ENCODE results near the gene MYCBP2.
A peak's percentile ranks its signal among the peaks of the same experiment; 100 is the strongest.
"Not testable (repeated sequence)": the region's sequence is repeated elsewhere in the genome, so short reads cannot be mapped to it uniquely, and the experiment has no call there.

Gene MYCBP2, protein sequence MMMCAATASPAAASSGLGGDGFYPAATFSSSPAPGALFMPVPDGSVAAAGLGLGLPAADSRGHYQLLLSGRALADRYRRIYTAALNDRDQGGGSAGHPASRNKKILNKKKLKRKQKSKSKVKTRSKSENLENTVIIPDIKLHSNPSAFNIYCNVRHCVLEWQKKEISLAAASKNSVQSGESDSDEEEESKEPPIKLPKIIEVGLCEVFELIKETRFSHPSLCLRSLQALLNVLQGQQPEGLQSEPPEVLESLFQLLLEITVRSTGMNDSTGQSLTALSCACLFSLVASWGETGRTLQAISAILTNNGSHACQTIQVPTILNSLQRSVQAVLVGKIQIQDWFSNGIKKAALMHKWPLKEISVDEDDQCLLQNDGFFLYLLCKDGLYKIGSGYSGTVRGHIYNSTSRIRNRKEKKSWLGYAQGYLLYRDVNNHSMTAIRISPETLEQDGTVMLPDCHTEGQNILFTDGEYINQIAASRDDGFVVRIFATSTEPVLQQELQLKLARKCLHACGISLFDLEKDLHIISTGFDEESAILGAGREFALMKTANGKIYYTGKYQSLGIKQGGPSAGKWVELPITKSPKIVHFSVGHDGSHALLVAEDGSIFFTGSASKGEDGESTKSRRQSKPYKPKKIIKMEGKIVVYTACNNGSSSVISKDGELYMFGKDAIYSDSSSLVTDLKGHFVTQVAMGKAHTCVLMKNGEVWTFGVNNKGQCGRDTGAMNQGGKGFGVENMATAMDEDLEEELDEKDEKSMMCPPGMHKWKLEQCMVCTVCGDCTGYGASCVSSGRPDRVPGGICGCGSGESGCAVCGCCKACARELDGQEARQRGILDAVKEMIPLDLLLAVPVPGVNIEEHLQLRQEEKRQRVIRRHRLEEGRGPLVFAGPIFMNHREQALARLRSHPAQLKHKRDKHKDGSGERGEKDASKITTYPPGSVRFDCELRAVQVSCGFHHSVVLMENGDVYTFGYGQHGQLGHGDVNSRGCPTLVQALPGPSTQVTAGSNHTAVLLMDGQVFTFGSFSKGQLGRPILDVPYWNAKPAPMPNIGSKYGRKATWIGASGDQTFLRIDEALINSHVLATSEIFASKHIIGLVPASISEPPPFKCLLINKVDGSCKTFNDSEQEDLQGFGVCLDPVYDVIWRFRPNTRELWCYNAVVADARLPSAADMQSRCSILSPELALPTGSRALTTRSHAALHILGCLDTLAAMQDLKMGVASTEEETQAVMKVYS (N-terminal part only)

DNA sequence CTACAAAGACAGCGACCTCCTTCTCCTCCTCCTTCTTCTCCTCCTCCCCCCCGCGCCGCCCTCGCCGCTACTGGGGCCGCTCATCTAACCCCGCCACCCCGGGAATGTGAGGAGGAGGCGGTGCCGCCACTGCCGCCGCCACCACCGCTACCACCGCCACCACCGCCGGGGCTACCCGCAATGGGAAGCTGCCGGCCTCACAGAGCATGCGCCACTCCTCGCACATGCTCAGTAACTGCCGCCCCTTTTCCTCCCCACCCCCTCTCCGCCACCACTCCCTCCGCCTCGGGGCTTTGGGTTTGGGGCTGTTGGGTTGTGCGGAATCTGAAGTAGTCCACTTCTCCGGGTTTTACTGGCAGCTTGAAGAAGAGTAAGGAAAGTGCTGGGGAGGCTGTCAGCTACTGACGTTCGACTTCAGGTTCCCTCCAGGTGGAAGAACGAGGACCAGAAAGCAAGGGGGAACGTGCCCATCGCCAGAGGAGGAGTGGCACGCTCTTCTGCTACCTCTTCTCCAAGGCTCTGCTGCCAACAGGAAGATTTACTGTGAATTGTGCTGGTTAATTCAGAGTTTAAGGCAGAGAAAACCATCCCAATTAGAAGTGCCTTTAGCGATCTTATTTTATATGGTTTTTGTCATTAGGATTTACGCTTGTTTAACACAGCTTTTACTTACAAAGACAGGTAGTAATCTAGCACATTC lies at the start of gene MYCBP2:
Gene MYCBP2, minus strand, starts transcription at position 190 of the 700 bp plus-strand sequence. CDS start 319 bp downstream, outside the sequence.
- DNase-seq: peak; percentile 98

DNA sequence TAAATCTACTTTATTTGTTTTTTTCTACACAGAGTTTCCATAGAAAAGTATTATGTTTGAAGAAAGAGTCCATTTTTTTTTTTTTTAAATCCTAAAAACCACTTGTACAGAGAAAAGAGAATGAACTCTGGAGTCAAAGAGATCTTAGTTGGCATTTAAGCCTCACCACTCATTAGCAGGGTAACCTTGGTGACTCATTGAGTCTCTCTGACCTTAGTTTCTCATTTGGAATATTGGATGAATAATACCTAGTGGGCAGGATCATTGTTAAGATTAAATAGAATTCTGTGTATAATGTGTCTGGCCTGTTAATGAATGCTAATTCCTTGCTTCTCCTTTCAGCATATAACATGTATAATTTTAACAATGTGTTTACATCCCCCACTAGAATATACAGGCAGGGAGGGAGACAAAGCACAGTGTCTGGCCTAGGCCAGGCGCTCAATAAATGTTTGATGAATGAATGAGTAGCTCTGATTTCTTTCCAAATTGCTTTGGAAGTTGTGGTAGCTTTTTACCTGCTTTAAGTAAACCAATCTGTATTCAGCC lies 48.7 kb upstream of the MYCBP2 start:
- no peak for DNase-seq

DNA sequence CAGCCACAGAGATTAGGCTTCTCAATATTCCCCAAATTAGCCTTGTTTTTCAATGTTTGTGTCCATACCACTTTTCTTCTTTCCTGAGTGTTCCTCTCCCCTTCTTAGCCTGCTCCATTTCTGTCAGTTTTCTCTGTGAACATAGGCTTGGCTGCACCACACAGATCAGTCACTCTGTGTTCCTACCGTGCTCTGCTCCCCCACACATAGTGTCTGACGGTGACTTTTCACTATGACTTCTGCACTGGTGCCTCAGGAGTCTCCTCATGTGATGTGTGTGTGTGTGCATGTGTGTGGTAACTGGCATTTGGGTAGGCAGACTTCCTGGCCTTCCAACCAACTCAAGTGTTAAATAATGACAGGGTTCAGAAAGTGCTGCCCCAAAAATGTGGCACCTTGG lies 47.9 kb upstream of the MYCBP2 start:
- DNase-seq: no peak

DNA sequence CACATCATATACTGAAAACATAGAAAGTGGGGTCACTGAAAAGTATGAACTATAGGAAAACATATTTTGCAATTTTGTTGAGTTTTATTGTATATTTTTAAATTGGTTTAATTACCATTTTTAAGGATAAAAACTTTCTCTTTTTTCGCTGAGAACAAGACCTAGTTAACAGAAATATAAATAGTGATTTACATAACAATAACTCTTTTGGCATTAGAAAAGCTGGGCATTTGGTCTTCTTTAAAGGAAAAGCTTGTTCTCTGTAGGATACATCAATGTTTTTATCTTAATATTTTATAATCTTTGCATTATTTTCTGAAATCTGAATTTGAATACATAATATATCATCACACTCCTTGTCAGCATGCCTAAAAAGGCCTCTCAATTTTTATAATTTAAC lies 47.4 kb upstream of the MYCBP2 start:
- no peak for DNase-seq

DNA sequence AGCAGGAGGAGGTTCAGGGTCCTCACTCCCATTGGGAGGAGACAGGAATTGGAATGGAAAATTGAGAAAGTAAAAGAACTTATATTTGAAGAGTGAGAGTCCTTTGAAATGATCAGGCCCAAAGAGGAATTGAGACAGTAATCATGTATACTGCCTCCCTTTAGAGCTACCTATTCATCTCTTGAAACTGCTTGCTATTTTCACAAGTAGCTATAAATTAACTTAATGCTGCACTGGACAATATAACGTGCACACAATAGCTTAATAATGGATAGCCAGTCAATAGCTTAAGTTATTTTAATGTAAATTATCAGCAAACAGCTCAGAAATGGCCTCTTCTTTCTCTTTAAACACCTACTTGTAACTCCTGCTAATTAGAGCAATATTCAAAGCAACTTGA lies 46.6 kb upstream of the MYCBP2 start:
- DNase-seq: no peak

DNA sequence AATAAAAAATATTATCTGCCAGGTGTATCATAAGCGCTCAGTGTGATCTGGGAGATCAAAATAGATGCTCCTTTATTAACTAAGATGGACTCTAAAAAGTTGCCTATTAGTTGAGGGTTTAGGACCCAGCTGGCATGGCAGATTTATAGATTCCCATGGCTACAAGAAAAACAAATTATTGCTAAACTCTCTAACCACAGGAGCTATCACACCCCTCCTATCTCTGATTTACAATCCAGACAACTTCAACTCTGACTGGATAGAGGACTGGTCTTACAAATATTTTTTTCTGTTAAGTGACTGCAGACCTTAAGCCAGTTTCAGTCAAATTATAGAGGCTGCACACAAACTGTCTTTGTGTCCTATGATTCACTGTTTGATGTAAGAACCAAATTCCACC lies 45.4 kb upstream of the MYCBP2 start:
- no peak for DNase-seq

DNA sequence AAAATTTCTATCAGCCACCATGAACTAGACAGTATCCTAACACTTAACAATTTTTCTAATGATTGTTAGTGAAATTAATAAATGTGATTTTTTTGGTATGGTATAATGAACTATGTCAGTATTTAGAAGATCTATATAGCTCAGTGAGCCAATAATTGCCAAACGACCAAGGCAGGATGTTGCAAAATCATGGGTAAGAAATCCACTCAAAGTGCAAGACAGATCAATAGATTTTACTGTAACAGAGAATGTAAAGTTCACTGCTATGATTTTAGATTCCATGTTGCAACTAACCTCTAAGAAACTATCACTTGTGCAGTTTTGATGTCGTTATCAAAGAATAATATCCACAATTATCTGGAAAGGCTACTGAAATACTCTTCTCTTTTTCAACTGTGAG lies 44.0 kb upstream of the MYCBP2 start:
- no peak for DNase-seq

DNA sequence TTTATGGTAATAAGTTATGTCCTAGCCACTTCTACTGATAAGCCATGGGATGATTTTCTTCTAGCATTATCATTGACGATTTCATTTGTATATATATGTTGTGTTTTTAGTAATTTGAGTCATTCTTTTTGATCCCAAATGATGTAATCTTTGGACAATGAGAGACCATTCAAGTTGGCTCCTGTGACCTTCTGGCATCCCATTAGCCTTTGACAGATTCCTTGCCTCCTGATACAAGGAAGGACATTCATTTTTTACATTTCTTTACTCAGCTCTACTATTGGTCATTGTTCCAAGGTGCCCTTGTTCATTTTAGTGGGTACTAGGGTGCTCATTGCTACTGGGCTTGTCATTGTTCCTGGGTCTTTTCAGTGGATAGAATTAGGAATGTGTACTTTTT lies 35.3 kb upstream of the MYCBP2 start:
- DNase-seq: no peak

DNA sequence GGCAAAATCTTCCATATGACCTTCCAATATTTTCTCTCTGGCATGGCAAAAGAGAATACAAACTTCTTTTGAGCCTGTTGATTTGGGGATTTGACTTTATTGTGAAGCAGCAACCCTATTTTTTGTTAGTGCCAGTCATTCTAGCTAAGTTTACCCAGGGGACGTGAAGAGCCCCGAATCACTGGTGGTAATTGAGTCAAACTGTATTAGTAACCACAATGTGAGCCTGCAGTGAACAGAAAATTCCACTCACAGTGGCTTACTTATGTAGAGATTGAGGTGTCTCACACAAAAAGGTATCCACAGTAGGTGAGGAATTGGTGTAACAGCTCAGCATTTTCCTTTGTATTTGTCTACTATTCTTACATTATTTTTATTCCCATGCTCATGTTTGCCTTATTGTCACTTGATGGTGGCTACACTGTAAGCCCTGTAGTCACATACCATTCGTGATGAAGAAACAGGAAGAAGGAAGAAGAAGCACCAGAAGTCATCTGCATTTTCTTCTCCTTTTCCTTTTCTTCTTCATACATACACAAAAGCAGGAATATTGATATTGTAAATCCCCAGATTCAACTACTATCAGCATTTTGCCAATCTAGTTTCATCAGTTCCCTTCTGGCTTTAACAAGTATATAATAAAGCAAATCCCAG lies 33.3 kb upstream of the MYCBP2 start:
- DNase-seq: no peak

DNA sequence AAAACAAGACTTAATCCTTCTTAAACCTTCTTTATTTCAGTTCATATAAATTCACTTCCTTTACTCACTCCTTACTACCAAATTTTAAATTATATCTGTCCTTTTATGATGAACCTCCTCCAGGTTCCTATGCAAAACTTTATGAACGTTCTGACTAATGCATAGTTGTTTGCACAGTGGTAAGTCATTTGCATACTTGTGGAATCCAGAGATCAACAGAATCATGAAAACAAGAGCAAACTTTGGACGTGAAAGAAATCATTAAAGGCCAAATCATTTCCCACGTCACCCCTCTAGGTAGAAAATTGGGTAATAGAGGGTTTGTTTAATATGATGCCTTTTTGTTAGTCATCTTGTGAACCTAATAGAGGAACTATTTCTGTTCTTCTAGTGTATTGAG lies 32.3 kb upstream of the MYCBP2 start:
- no peak for DNase-seq

DNA sequence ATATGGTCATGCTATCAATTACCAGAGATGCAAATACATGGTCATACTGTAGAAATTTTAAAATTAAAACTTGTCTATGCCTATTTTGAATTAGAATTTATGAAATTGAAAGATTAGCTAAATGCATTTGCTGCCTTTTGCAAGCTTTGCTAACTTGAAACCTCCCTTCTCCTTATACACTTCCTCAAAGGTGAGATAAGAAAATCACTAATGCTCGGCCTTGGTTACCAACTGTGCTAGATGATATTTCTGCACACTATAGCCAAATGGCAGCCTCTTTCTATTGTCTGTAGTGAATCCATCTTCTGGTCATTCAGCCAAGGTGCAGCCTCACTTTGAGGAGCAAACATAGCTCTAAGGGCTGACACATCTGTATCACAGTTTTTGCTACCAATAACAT lies 31.1 kb upstream of the MYCBP2 start:
- DNase-seq: no peak

DNA sequence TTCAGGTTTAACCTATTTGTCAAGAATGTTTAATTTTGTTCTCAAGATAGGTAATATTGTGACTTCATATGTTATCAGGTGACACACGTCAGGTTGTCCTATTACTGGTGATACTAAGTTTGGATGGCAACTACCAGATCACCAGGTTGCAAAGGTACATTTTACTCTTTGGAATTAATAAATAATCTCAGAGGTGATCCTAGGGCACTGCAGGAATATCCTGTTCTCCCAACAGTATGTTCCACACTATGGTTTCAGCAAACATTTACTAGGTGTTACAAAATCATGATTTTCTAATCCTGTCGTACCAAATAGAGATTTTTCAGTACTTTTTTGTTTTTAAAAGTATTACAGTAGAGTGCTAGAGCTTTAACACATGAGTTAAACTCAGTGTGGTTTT lies 29.3 kb upstream of the MYCBP2 start:
- no peak for DNase-seq

DNA sequence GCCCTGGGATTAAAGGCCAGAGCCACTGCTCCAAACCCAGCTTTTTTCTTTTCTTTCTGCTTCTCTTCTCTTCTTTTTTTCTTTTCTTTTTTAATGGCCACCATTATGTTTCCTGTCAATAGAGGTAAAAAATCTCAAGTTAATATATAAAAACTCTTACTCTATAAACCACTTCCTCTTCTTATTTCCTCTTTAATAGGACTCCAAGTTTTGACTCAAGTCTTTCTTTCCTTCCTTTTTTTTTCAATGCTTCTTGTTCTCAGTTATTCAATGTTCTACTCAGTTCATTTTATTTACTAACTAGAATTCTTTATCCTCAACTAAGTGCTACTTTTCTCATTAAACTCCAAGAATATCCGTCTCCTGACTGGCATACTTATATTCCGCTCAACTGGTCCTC lies 27.1 kb upstream of the MYCBP2 start:
- DNase-seq: no peak

DNA sequence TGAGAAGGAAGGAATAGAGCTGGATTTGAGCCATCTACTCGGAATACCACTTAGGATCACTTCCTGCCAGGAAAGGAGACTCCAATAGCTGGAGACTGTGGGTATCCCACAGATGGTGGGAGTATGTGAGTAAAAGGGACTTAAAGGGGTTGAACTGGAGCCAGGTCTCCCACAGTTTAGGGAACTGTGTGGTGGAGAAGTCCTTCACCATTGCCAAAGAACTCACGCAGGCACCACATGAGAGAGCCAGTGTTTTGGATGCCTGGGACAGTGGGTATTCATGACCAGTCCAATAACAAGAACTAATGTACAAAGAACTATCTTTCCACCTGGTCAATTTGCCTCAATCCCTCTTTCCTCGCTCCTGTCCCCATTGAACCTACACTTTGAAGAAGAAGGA lies 24.4 kb upstream of the MYCBP2 start:
- DNase-seq: no peak

DNA sequence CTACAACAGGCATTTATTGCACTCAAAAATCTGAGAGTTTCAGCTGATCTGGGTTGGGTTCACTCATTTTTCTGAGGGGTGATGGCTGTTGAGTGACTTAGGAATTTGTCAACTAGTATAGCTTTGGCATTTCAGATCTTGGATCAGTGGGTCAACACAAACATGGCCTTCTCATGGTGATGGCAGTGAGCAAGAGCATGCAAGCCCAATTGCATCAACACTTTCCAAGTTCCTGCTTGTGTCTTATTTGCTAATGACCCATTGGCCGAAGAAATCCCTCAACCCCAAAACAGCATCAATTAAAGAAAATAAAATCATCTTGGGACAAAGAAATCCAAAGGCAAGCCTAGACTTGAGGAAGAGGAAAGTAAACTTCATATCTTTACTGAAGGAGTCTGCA lies 23.9 kb upstream of the MYCBP2 start:
- DNase-seq: no peak

DNA sequence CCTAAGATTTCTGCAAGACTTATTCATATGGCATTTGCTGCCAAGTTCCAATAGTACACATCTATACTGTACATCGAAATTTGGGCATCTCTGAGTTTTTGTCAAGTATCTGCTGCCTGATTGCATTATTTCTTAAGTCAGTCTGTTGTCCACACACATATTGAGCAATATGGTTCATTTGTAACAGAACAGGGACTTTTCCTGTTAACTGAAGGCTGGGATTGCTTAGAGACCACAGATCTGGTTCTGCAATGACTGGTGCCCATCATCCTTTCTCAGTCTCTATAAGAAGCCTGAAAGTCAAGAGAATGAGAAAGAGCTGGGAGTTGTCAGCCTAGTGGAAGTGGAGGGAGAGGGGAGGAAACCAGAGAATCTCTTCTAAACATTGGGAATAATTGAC lies 22.5 kb upstream of the MYCBP2 start:
- no peak for DNase-seq

DNA sequence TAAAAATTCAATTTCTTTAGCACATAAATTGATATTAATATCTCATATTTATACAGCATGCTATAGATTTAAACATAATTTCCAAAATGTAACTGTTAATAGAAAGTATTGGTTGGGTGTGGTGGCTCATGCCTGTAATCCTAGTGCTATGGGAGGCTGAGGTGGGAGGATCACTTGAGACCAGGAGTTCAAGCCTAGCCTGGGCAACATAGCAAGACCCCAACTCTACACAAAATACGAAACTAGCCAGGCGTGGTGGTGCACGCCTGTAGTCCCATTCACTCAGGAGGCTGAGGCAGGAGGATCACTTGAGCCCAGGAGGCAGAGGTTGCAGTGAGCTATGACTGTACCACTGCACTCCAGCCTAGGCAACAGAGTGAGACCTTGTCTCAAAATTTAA lies 20.5 kb upstream of the MYCBP2 start:
- DNase-seq: not testable (repeated sequence)

DNA sequence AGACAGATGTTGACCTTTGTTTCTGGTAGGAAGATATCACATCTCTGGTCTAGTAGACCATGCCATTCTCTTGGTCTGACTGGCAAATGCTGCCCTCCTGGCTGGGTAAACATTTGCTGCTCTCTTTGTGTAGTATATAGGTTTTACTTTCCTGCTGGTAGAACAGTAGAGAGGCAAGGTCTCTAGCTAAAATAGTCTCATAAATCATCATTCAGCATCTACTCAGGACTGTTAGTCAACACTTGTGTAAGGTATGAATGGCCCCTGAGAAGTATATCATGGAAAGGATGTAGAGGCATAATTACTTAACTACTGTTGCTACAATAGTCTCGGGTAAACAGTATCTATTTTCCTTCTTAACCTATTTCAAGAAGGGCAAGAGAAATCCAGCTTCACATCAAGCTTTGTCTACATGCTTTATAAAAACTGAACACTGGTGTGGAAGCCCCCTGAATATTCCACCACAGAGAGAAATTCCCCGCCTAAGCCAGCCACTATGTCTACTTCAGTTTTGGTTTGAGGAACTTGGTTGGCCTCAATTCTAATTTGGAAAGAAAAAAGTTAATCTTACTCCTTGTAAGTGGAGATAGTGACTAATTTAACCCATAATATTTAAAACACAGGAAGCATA lies 18.4 kb upstream of the MYCBP2 start:
- DNase-seq: peak; percentile 39

DNA sequence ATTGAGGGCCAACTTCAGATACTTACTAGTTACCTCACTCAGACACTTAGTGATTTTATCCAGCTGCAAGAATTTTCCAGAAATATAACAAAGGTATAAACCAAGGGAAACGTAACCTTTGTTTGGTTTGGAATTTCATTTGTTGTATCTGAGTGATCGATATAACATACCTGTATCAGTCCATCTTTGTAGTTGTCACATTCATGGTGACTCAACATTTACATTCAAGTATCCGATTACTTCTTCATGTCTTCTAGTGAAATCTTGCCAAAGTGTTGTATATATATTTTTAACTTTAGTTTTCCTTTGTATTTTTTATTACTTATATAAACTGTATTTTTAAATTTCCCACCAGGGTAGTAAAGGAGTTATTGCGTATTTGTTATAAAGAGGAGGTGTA lies 16.9 kb upstream of the MYCBP2 start:
- no peak for DNase-seq

DNA sequence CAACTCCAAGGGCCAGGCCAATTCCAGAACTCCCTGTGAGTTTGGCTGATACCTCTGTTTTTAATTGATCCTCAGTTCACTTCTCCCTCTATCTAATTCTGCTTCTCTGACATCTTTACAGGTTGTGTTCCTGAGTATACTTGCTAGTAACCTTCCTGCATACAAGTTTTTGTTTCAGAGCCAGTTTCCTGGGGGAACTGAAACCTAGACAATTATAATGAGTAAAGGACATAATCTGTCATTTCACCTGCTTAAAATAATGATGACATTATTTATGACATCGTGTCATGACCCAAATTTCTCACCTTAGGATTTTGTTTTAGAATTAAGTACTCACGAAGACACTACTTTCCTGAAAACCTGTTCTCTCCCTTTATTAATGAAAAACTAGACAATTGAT lies 12.5 kb upstream of the MYCBP2 start:
- no peak for DNase-seq

DNA sequence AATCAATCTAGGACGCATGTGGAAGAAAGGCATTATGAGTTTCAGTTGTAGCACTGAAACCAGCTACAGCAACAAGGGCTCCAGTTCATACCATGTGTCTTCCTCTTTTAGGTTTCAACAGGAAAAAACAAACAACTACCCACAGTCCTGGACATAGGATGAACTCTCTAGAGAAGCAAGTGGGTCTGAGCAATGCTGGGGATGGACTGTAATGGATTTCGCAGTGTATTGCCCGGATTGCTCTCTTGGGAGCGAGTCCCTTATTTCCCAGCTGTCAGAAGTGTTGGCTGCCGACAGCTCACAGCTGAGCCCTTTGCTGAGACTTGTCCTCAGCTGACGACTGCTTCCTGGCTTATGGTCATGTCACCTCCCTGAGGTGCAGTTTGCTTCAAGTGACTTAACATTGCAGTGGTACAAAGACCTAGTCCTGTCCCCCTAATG lies 12.1 kb upstream of the MYCBP2 start:
- DNase-seq: no peak

Data from CD4-positive, alpha-beta T cell treated with Interleukin-10 for 1 hour (primary cell).